GM23338 (cell line): ENCODE results near the gene TLR6. TPM values are rescaled to one million over a fixed set of nuclear protein-coding genes. Genes with fewer than 3 reads are reported as not detected.

ENCODE experiments used
- ETS1 ChIP-seq: IDR thresholded peaks from 2 replicates; pipeline ENCODE4 v1.6.1; 2016; ENCODE audit warnings: antibody characterized with exemption
- EZH2 ChIP-seq: fragments of 200-600 bp; sonication (generic); IDR thresholded peaks from one replicate; pipeline ENCODE4 v1.8.0; 2017; ENCODE audit warnings: antibody characterized with exemption, mild to moderate bottlenecking, low read depth; ENCODE audit not compliant: unreplicated experiment
- EZH2phosphoT487 ChIP-seq: fragments of 200-600 bp; sonication (generic); IDR thresholded peaks from one replicate; pipeline ENCODE4 v1.8.1; 2018; ENCODE audit warnings: antibody characterized with exemption; ENCODE audit not compliant: unreplicated experiment
- JUNB ChIP-seq: IDR thresholded peaks from one replicate; pipeline ENCODE4 v1.6.1; 2016; ENCODE audit warnings: antibody characterized with exemption; ENCODE audit not compliant: unreplicated experiment
- POLR2AphosphoS5 ChIP-seq: IDR thresholded peaks from 2 replicates; pipeline ENCODE4 v1.6.1; 2016; ENCODE audit warnings: antibody characterized with exemption, low read depth
- REST ChIP-seq: IDR thresholded peaks from one replicate; pipeline ENCODE4 v1.6.1; 2018; ENCODE audit warnings: antibody characterized with exemption; ENCODE audit not compliant: unreplicated experiment
- ZNF331 ChIP-seq: fragments of 250-450 bp; sonication (Bioruptor Pico); IDR thresholded peaks from 2 replicates; pipeline ENCODE4 v1.5.0; 2020; ENCODE audit warnings: low read depth, mild to moderate bottlenecking, moderate library complexity
- ZNF462 ChIP-seq: fragments of 250-450 bp; sonication (Bioruptor Pico); IDR thresholded peaks from 2 replicates; pipeline ENCODE4 v1.5.0; 2020; ENCODE audit warnings: mild to moderate bottlenecking, moderate library complexity
- polyA plus RNA-seq: library from polyadenylated mRNA; unstranded; fragments of >200 nt; fragmentation: Nextera tagmentation; extraction: Ambion mirVana; gene quantifications from 2 replicates; pipeline ENCODE4 v1.2.1, GENCODE V29; 2016
- total RNA-seq: library from RNA; depleted of rRNA; stranded (reverse); fragments of >200 nt; shearing (Covaris generic); gene quantifications from 2 replicates; pipeline ENCODE4 v1.2.3, GENCODE V29; 2014

Gene TLR6
- total and polyA plus RNA-seq, 2 experiments from 2014 or later: 0.14 TPM; not detected in 1

GRCh38 chr4:38780833-38781484 lies 75.7 kb downstream of the TLR6 start (continued):
- TF ChIP-seq ZNF462 (CRISPR knock-in tag): no peak
- TF ChIP-seq EZH2: no peak
- no peak for TF ChIP-seq EZH2phosphoT487
- no peak for TF ChIP-seq ETS1
- TF ChIP-seq ZNF331: no peak
- no peak for TF ChIP-seq JUNB
- no peak for TF ChIP-seq POLR2AphosphoS5
- TF ChIP-seq REST: no peak
